ENCODE data around the gene GNAZ. TPM values are rescaled to one million over a fixed set of nuclear protein-coding genes. Genes with fewer than 3 reads are reported as not detected.

The GNAZ gene
- total RNA-seq, 4 donors from 2014 or later, result 4.1 to 16.2 (median 6.5) TPM

DNA sequence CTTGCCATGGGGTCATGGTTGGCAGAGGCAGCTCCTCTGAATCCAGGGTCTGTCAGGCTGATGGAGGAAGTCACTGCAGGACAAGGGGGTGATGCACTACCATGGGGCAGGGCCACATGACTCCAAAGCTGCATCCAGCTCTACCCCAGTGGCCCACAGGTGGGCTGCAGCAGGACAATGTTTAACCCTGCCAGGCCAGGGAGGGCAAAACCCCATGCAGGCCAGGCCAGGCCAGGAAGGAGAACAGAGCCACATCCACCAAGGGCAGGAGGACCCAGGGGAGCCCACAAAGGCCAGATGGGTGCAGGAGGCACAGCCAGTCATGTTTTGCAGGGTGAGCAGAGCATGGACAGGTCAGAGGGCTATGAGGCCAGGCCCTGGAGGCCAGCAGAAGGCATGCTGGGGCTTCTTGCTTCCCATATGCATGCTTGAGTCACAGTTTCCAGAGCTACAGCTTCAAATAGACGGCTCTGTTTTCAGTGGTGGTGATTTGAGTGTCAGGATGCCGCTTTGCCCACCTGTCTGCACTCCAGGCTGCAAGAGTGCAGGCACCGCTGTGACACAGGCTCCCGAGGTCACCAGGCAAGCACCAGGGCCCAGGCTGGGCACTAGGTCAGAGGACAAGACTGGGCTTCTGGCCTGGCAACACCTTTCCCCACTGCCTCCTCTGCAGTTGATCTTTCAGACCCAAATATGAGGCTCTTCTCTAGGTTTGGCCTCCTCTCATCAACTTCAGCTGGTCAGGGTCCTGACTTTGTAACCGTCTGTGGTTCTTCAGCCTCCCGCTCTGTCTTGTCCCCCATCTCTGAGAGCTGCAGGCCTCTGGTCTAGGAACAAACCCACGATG lies 48.6 kb downstream of the GNAZ start:
- TF ChIP-seq, protein P1, sequence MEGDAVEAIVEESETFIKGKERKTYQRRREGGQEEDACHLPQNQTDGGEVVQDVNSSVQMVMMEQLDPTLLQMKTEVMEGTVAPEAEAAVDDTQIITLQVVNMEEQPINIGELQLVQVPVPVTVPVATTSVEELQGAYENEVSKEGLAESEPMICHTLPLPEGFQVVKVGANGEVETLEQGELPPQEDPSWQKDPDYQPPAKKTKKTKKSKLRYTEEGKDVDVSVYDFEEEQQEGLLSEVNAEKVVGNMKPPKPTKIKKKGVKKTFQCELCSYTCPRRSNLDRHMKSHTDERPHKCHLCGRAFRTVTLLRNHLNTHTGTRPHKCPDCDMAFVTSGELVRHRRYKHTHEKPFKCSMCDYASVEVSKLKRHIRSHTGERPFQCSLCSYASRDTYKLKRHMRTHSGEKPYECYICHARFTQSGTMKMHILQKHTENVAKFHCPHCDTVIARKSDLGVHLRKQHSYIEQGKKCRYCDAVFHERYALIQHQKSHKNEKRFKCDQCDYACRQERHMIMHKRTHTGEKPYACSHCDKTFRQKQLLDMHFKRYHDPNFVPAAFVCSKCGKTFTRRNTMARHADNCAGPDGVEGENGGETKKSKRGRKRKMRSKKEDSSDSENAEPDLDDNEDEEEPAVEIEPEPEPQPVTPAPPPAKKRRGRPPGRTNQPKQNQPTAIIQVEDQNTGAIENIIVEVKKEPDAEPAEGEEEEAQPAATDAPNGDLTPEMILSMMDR (IDR thresholded peaks at IDR 0.05; ENCODE audit: low read depth), result no peak

DNA sequence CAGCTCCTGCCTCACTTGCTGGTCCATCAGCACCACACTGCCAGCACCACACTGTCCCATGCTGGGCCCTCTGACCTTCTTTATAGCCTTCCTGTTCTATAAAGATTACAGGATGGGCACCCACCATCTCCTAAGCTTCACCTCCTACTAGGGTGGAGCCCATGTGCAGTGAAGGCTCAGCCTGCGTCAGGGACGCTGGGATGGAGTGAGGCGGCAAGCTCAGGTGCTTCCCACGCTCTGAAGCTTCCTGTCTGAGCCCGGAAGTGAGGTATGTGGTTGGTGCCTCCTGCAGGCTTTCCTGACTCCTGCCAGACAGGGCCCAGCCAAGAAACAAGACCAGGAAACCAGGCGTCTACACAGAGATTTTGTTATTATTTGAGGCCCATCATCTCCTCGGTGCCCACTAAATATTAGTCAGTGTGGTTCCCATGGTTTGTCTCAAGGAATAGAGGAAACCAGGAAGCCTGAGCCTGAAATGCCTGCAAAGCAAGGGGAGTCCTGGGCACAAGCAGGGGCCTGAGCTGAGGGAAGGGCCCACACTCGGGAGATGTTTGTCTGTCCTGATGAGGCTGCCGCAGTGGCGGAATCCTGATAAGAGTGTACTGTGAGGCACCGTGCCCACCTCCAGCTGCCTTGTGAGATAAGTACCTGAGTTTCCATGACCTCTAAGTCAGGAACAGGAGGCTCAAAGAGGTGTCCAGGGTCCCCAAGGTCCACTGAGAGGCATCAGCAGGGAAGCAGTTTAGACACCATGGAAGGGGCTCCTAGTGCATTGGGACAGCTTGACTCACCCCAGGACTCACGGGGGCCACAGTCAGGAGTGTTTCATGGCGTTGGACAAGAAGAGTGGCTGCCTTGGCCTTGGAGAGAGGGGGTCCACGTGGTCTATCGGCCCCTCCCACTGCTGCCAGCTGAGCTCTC lies 49.4 kb downstream of the GNAZ start:
- TF ChIP-seq, protein P1 (IDR thresholded peaks at IDR 0.05; ENCODE audit: low read depth), result no peak

DNA sequence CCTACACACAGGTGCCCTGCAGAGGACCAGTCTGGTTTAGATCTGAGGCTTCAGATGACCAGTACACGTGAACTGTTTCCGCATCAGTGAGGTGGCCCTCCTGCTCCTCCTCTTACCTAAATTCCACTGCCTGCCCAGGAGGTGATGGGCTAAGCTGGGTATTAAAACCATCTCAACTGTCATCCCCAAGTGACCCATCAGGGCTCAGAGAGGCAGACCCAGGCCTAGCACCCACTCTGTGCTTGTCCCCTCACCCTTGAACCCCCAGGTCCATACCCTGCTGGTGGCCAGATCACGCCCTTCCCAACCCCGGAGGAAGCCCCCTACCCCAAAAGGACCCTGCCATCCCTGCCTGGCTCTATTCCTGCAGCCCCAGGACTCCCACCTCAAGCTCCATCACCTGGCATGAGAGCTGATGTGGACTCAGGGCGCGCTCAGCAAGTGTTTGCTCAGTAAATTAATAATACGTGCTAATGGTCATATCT lies 50.1 kb downstream of the GNAZ start:
- TF ChIP-seq, protein P1 (IDR thresholded peaks at IDR 0.05; ENCODE audit: low read depth), result no peak

DNA sequence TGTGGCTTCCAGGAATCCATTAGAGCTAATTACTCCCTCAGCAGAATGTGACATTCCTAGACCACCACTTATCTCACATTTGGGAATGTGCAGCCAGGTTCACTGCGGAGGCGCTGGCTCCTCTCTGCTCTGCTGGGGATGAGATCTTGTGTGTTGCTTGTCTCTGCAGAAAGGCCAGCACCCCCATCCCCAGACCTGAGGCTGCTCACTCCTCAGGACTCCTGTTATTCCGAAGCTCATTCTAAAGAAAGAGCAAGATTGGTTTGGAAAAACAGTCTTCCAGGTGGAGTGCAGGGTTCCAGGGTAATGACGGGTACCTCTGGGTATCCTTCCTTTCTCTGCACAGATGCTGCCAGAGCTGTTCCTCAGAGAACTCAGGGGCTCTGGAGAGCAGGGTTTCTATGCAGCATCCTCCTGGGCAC lies 50.7 kb downstream of the GNAZ start:
- TF ChIP-seq, protein P1 (IDR thresholded peaks at IDR 0.05; ENCODE audit: low read depth), result no peak

DNA sequence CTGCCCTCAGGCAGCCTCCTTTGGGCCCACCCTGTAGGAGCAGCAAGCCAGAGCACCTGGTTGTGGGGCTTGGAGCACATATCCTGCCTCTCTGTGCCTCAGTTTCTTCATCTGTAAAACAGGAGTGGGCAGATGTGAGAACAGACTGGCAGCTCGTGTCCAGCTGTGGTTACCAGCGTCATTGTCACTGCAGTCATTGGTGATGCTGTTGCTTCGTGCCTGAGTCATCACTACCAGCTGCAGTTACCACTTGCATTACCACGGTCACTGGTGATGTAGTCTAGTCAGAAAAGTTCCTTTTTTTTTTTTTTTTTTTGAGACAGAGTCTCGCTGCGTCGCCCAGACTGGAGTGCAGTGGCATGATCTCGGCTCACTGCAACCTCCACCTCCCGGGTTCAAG lies 51.1 kb downstream of the GNAZ start:
- TF ChIP-seq, protein P1 (IDR thresholded peaks at IDR 0.05; ENCODE audit: low read depth), result no peak

DNA sequence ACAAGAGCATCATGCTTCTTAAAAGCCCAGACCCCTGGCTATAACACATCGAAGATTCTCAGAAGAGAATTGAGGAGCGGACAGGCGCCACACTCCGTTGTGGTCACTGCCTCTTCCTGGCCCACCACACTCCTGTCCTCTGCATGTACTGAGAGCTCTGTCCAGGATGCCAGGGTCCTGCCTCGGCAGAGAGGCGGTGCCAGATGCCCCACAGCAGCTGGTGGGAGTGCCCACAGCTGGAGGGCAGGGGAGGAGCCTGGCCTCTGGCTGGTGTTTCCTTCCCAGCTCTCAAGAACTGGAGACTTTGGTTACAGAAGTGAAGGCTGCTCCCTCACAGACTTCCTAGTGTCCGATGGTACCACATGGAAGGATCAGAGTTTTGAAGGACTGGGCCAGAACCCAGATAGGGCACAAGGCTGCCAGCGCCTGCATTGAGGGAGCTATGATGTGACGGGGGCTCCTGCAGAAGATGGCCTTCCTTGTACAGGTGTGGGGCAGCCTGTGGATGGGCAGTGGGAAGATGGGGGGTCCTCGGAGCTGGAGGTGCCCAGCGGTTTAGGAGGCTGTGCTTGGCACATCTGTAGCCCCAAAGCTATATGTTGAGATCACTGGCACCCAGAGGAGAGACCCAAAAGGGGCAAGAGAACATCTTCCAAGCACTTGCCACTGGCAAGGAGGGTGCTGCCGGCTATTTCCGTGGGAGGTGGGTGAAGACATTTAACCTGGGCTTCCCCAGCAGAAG lies 52.1 kb downstream of the GNAZ start:
- TF ChIP-seq, protein P1 (IDR thresholded peaks at IDR 0.05; ENCODE audit: low read depth), result no peak
